Bronchial epithelial cell (primary cell): Measurements from ENCODE around the gene KLHDC7B. TPM values are rescaled to one million over a fixed set of nuclear protein-coding genes. Genes with fewer than 3 reads are reported as not detected.

Source experiments
- DNase-seq: peaks from one replicate; pipeline ENCODE4 v3.0.0-alpha.2; 2010; ENCODE audit warnings: low read depth
- FAIRE-seq: peaks from 2 replicates; lab custom pipeline; 2011; peaks lifted over from hg19 to GRCh38; lab: Jason Lieb, UNC
- H3K27me3 ChIP-seq: 2 replicates; pipeline ENCODE4 v1.5.1; 2011; ENCODE audit warnings: low read length; ENCODE audit not compliant: control insufficient read depth, insufficient read depth
- H3K36me3 ChIP-seq: 2 replicates; pipeline ENCODE4 v1.5.1; 2011; ENCODE audit warnings: low read length; ENCODE audit not compliant: control insufficient read depth, insufficient read depth
- H3K4me3 ChIP-seq: 2 replicates; pipeline ENCODE4 v1.5.1; 2011; ENCODE audit warnings: mild to moderate bottlenecking, low read depth, low read length, control low read depth
- CTCF ChIP-seq: IDR thresholded peaks from 2 replicates; pipeline ENCODE4 v1.5.1; 2011; ENCODE audit warnings: mild to moderate bottlenecking, moderate library complexity, low read length, control low read depth, inconsistent platforms; ENCODE audit not compliant: insufficient read depth, severe bottlenecking
- total RNA-seq: library from RNA; depleted of rRNA; stranded (reverse); fragments of >200 nt; gene quantifications from 2 replicates; pipeline ENCODE4 v1.2.1, GENCODE V29; 2014

Gene KLHDC7B
- total RNA-seq, 1 donor from 2014 or later: 0.26 TPM

- no peak for TF ChIP-seq CTCF
- no peak for DNase-seq
- peaks cover 12% of the 10 kb centered on the region for H3K36me3 ChIP-seq
- no peak overlapping the region for H3K4me3 ChIP-seq
- no peak for FAIRE-seq
- no peaks in the 10 kb centered on the region for H3K27me3 ChIP-seq
Observed at GRCh38 chr22:50578776-50579310, 33.1 kb downstream of the KLHDC7B start.

GRCh38 chr22:50579752-50580151 lies 34.1 kb downstream of the KLHDC7B start:
- DNase-seq: no peak
- FAIRE-seq: no peak
- H3K27me3 ChIP-seq: no peaks in the 10 kb centered on the region
- H3K36me3 ChIP-seq: peaks cover 13% of the 10 kb centered on the region
- H3K4me3 ChIP-seq: no peak overlapping the region
- no peak for TF ChIP-seq CTCF

GRCh38 chr22:50581031-50581949 lies 35.6 kb downstream of the KLHDC7B start:
- DNase-seq: no peak
- Histone ChIP-seq H3K4me3 (peak overlapping the region; percentile 82), H3K27me3 (no peaks in the 10 kb centered on the region), H3K36me3 (peaks cover 13% of the 10 kb centered on the region)
- no peak for TF ChIP-seq CTCF
- no peak for FAIRE-seq

- peak; percentile 12 for DNase-seq
- no peak for FAIRE-seq
- Histone ChIP-seq H3K4me3 (peak overlapping the region; percentile 82), H3K27me3 (no peaks in the 10 kb centered on the region), H3K36me3 (peaks cover 13% of the 10 kb centered on the region)
- TF ChIP-seq CTCF: no peak
Observed at GRCh38 chr22:50581950-50582492, 36.3 kb downstream of the KLHDC7B start.

GRCh38 chr22:50582493-50583293 lies 37.0 kb downstream of the KLHDC7B start, which contains the start of gene CHKB:
Gene CHKB, minus strand, starts transcription at chr22:50582849. Its CDS starts 68 bp downstream, at chr22:50582781.
- DNase-seq (peak; percentile 90), FAIRE-seq (no peak)
- H3K4me3 ChIP-seq: peak within 1 kb of the TSS; percentile 82
- no peaks in the 10 kb centered on the region for H3K27me3 ChIP-seq
- H3K36me3 ChIP-seq: peaks cover 13% of the 10 kb centered on the region
- TF ChIP-seq CTCF: no peak
